ELR (cell line): ENCODE measurements around the gene BMP8A.
"Not testable (repeated sequence)": the region's sequence is repeated elsewhere in the genome, so short reads cannot be mapped to it uniquely, and the experiment has no call there.

Experiments
- DNase-seq: peaks from one replicate; pipeline ENCODE4 v3.0.0-alpha.2; 2015; ENCODE audit warnings: low read depth

BMP8A gene

DNA sequence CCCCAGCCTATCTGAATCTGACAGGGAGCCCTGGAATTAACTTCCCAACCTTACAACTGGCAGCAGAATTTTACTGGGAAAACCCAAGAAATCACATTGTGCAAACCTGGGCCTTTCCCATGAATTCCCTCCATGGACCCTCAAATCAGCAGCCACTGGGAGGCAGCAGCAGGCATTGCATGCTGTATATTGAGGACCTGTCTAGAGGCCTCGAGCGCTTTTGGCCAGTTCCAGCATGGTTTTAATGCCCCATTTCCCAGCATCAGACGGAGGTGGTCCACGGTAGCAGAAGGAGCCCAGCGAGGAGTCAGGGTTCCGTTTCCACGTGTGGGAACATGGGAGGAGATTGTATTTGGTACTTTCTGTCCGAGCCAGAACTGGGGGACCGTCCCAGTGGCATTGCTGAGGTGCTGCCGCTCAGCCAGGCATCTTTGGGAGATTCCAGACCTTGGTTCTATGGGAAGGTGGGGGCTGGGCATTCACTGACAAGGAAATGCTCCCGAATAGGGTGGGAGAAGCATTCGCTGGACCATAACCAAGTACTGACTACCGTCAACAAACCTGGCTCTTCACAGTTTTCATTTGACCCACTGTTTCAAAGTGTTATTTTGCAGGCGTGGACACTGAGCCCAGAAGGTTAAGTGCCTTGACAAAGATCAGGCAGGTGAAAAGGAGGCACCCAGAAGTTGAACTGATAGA is 15.9 kb downstream of the BMP8A start:
- peak; percentile 47 for DNase-seq

- no peak for DNase-seq
Measured at GRCh38 chr1:39508266-39508665, 16.8 kb downstream of the BMP8A start.

DNA sequence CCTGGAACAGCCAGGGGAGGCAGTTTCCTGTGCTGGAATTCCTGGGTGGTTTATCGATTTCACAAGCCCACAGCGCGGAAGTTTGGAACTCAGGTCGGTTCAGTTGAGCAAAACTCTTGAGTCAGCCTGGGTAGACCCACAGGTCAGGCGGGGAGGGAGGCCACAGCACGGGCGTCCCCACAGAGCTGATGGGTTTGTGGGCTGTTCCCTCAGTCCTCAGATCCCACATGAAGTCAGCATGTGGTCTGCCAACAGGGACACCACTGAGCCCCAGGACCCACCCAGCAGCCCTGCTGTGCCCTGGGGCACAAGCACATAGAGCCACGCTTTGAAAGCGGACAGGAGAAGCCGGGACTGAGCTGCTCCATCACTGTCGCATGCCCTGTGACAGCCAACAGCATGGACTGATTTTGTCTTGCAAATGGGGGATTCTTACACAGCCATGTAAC is 17.4 kb downstream of the BMP8A start:
- peak; percentile 64 for DNase-seq

GRCh38 chr1:39509360-39510009 is 18.0 kb downstream of the BMP8A start:
- peak; percentile 52 for DNase-seq

- not testable (repeated sequence) for DNase-seq
Measured at GRCh38 chr1:39510570-39511186, 19.2 kb downstream of the BMP8A start.

DNA sequence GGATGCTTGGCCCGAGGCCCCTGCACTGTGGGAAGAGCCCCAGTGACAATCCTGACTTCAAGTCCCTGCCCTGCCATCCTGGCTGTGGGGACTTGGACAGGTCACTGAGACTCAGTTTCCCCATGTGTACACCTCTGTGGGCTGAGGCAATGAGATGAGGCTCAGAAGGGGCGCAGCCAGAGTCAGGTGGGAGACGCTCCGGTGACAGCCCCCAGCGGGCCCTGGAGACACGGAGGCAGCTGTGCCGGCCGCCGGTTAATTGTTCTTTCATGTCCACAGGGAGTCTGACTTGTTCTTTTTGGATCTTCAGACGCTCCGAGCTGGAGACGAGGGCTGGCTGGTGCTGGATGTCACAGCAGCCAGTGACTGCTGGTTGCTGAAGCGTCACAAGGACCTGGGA is 20.0 kb downstream of the BMP8A start:
- not testable (repeated sequence) for DNase-seq

DNA sequence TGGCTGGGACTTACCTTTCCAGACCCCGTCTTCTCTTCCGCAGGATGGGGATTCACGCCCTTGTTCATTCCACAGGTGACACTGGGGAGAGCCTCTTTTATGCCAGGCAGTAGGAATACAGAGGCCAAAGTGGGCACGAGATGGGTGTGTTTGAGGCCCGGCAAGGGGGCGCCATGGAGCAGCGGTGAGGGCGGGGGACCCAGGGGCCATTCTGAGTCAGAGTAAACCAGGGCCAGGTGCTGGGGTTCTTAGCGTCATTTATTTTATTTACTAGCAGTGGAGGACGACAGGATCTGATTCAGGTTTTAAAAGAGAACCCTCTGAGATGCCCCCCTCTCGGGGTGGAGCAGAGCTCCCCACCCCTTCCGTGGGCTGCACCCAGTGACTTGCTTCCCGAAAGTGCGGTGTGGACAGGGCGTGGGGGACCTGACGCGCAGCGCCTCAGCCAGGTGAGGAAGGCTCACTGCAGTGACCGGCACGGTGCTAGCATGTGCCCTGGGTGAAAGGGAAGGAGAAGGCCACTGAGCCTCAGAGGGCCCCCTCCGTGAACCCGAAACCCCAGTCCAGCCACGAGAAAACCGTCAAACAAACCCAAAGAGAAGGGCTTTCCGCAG is 20.9 kb downstream of the BMP8A start:
- DNase-seq = not testable (repeated sequence)

DNA sequence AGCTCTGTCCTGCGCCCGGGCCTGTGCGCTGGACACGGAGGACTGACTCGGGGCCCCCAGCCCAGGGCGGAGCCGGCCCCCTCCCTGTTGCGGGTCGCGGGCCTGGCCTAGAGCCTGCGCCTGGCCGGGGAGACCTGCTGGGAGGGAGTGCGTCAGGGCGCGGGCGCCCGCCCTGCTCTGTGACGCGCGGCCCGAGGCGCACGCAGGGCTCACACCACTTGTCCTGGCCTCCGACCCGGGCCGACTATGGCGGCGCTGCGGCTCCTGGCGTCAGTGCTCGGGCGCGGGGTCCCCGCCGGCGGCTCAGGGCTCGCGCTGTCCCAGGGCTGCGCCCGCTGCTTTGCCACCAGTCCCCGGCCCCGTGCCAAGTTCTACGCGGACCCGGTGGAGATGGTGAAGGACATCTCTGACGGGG is 23.3 kb downstream of the BMP8A start:
- peak; percentile 30 for DNase-seq

DNA sequence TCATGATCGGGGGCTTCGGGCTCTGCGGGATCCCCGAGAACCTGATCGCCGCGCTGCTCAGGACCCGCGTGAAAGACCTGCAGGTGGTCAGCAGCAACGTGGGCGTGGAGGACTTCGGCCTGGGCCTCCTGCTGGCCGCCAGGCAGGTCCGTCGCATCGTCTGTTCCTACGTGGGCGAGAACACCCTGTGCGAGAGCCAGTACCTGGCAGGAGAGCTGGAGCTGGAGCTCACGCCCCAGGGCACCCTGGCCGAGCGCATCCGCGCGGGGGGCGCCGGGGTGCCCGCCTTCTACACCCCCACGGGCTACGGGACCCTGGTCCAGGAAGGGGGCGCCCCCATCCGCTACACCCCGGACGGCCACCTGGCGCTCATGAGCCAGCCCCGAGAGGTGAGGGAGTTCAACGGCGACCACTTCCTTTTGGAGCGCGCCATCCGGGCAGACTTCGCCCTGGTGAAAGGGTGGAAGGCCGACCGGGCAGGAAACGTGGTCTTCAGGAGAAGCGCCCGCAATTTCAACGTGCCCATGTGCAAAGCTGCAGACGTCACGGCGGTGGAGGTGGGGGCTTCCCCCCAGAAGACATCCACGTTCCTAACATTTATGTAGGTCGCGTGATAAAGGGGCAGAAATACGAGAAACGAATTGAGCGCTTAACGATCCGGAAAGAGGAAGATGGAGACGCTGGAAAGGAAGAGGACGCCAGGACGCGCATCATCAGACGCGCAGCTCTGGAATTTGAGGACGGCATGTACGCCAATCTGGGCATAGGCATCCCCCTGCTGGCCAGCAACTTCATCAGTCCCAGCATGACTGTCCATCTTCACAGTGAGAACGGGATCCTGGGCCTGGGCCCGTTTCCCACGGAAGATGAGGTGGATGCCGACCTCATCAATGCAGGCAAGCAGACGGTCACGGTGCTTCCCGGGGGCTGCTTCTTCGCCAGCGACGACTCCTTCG is 24.0 kb downstream of the BMP8A start:
- peak; percentile 59 for DNase-seq

GRCh38 chr1:39516841-39517240 is 25.4 kb downstream of the BMP8A start:
- not testable (repeated sequence) for DNase-seq

DNA sequence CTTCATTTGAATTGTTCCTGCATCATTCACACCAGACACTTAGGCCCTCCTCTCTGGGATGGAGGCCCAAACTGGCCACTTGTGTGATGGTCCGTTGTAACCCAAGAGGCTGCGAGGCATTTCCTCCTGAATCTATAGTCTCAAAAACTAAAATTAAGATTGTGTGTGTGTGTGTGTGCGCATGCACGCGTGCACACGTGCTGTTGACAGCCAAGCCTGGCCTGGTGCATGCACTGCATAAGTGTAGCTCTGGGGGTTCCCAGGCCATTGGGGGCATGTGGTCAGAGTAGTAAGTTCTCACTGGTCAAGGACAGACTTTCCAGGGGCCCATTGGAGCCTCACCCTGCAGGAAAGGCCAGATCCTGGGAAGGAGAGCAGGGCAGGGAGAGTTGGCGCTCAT is 26.5 kb downstream of the BMP8A start:
- DNase-seq = not testable (repeated sequence)

DNA sequence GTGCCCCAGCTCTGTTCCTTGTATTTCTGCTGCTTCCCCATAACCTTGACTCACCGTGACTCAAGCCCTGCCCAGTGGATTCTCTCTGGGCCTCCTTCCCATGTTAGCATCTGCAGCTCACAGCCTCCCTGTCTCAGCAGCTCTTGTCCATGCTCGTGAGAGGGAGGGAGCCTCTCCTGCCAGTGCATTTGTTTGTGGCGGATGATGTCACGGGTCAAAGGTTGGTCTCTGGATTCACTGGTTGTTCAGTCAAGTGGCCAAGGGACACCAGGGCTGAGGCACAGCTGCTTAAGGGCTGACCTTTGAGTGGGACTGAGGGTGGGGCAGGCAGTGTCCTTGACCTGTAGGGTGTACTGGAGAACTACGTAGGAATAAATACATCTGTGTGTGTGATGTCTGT is 27.9 kb downstream of the BMP8A start:
- DNase-seq = not testable (repeated sequence)

DNA sequence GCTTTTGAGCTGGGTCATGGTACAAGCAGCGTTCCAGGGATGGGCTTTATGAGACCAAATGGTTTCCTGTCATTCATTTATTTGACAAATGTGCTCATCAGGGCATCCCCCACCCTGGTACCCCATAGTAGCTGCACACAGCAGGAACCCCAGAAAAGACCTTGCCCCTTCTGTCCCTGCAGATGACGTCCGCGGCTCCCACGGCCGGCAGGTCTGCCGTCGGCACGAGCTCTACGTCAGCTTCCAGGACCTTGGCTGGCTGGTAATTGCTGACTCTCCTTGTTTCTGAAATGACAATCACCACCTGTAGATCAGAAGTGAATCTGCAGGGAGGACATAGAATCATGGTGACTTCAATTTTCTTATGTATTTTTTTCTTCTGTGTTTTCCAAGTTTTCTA is 30.8 kb downstream of the BMP8A start:
- DNase-seq = not testable (repeated sequence)

GRCh38 chr1:39522661-39523567 is 31.5 kb downstream of the BMP8A start:
- DNase-seq = no peak

- no peak for DNase-seq
Measured at GRCh38 chr1:39524171-39524570, 32.7 kb downstream of the BMP8A start.

GRCh38 chr1:39524591-39525365 is 33.3 kb downstream of the BMP8A start:
- no peak for DNase-seq

- DNase-seq = no peak
Measured at GRCh38 chr1:39525366-39526165, 34.1 kb downstream of the BMP8A start.

DNA sequence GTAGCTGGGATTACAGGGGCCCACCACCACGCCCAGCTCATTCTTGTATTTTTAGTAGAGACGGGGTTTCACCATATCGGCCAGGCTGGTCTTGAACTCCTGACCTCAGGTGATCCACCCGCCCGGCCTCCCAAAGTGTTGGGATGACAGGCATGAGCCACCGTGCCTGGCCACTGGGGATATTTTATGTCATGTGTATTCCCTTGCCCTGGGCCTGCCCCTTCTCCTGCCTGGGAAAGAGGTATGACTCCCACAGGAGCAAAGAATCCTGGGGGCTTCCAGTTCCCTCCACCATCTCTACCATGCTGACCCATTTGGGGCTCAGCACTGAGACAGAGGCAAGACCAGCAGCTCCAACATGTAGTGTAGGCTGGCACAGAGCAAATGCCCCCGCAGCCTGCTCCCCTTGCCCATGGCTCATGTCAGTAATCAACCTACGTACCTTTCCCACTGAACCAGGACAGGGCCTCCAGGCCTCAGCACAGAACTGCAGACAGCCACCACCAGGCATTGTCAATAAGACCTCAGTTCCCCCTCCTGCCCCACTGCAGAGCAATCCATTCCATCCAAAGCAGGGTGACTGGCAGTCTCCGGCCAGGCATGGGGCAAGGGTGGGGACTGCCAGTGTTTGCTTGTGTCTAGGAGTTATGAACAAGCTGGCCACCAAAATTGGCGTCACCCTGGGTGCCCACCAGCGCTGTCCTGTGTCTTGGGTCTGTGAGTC is 35.2 kb downstream of the BMP8A start:
- DNase-seq = no peak
